ENCODE measurements around the gene COL6A3.

The COL6A3 gene

GRCh38 chr2:237350070-237350469, 63.9 kb downstream of the COL6A3 start:
- no peak for DNase-seq (ENCODE audit: low read depth in 4 of 4, low spot score in 1 of 4)

GRCh38 chr2:237348281-237348865, 65.6 kb downstream of the COL6A3 start:
- DNase-seq (ENCODE audit: low read depth in 4 of 4, low spot score in 1 of 4) = no peak

DNA sequence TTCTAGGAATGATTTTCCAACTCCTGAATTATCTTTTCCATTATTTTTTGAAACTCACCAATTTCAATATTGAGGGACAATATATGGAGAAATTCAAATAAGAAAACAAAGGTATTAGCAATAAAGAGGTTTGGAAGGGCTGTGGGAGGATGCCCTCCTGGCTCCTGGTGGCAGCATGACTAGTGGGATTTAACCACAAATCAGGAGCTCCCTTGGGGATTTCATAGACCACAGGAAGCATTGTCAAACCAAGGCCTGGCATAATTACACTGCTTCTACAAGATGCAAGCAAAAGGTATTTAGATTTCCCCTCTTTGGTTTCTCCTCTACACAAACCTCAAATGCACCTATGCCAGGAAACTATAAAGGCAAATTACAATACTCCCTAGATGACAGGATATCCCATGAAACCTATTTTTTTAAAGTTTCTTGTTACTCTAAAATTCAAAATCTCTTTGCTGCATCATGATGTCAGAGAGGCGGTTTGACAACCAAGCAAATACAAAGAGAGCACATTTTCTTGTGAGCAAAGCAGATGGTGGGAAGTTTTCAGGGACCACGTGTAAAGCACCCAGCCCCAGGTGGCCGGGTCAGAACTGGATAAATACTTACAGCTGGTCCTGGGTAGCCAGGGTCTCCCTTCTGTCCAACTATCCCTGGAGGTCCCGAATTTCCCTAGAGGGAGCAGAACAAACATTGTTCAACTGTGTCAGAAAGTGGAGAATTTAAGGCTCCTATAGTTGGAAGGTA, 67.9 kb downstream of the COL6A3 start:
- no peak for DNase-seq (ENCODE audit: low read depth in 4 of 4, low spot score in 1 of 4)

DNA sequence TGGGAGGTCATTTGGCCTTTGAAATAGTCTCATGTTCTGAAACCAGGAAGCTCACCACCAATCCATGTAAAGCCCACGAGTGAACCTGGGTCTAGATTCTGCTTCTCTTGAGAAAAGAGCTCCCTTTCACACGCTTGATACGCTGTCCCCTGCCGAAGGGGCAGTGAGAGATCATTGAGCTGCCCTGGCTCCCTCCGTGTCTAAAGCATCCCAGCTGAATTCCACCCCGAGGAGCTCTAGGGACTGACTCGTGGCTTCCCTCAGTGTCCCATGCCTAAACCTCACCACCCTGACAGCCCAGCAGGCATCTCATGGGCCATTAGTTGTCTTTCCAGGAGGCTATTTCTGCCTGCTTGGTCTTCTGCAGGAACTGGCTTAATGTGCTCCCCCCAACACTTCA, 68.6 kb downstream of the COL6A3 start:
- DNase-seq (ENCODE audit: low read depth in 4 of 4, low spot score in 1 of 4) = no peak

GRCh38 chr2:237344942-237345341, 69.0 kb downstream of the COL6A3 start:
- no peak for DNase-seq (ENCODE audit: low read depth in 4 of 4, low spot score in 1 of 4)

DNA sequence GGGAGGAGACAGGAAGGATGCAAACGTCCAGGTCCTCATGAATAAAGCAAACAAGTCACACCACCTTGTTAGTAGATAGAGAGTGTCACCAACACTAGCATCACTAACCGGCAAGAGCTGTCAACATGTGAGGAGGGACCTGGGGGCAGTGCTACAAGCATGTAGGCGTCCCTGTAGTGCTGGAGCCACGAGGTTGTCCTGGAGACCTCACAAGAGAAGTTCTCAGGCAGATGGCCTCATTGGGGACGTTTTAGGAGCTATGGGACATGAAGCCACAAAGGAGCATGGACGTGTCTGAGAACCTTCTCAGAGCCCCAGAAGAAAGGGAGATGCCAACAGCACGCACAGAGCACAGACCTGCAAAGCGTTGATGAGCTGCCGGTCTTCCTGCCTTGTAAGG, 70.0 kb downstream of the COL6A3 start:
- no peak for DNase-seq (ENCODE audit: low read depth in 4 of 4, low spot score in 1 of 4)

DNA sequence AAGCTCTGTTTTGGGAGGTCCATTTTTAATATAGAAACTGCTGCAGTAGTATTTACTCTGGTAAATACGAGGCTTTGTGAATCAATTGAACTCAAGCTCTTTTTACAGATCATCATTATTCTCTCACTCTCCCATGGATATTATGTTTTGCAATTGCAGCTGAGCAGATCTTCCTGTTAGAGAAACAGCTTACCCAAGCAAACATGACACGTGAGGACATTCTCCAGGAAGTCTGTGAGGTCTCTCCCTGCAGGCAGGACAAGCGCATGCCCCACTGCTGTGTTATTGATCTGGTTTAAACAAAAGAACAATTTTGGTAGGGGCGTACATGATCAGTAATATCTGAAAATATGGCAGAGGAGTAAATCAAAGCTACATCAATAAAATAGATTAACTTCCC, 72.1 kb downstream of the COL6A3 start:
- DNase-seq (ENCODE audit: low read depth in 4 of 4, low spot score in 1 of 4) = no peak

- no peak for DNase-seq (ENCODE audit: low read depth in 4 of 4, low spot score in 1 of 4)
Observed at GRCh38 chr2:237337586-237337985, 76.4 kb downstream of the COL6A3 start.

DNA sequence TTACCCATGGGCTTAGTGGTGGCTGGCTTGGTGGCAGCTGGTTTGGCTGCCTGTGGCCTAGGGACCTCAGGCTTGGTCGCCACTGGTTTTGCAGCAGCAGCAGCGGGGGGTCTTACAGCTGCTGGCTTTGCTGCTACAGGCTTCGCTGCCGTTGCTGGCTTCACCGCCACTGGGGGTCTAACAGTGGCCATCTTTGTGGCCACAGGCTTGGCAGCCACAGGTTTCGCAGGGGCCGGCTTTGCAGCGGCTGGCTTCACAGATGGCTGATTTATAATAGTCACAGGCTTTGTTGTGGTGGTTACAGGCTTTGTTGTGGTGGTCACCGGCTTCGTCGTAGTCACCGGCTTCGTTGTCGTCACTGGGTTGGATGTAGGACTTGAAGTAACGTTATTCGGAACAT, 77.8 kb downstream of the COL6A3 start:
- no peak for DNase-seq (ENCODE audit: low read depth in 4 of 4, low spot score in 1 of 4)

GRCh38 chr2:237333748-237334147, 80.2 kb downstream of the COL6A3 start:
- no peak for DNase-seq (ENCODE audit: low read depth in 4 of 4, low spot score in 1 of 4)

DNA sequence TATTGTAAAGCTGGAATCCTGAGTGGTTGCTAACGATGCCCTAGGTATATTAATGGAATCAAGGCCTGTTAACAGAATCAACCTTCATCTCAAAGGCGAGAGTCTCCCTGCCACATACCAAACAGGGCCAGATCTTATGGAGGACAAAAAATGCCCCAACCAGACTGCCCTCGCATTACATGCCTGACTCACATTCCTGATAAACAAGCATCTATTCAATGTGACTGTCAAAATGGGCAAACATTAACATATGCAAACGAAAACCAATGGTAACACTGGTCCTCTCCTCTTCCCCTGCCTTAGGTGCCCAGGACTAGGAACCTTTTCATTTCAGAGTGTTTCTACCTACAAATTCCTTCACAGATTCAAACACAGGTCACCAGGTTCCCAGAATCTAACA, 83.4 kb downstream of the COL6A3 start:
- no peak for DNase-seq (ENCODE audit: low read depth in 4 of 4, low spot score in 1 of 4)

- DNase-seq (ENCODE audit: low read depth in 4 of 4, low spot score in 1 of 4) = no peak
Observed at GRCh38 chr2:237327175-237327950, 86.6 kb downstream of the COL6A3 start.

GRCh38 chr2:237326266-237327171, 87.4 kb downstream of the COL6A3 start:
- no peak for DNase-seq (ENCODE audit: low read depth in 4 of 4, low spot score in 1 of 4)

DNA sequence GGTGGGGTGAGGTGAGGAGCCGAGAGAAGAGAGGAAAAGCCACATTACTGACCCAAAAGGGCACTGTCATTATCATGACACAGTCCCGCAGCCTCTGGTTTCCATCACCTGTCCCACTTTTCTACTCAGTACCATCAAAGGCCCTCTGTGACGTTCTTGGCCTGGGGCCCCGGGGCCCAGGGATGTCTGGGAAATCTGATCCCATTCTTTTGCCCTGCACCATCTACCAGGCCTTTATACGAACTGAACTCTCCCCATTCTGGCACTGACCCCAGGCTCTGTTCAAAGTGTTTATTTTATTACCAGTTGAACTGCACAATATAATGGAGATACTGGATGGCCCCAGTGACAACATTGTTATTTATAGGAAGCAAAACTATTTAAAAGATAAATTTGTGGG, 89.1 kb downstream of the COL6A3 start:
- no peak for DNase-seq (ENCODE audit: low read depth in 4 of 4, low spot score in 1 of 4)

- no peak for DNase-seq (ENCODE audit: low read depth in 4 of 4, low spot score in 1 of 4)
Observed at GRCh38 chr2:237324405-237324831, 89.5 kb downstream of the COL6A3 start.

- no peak for DNase-seq (ENCODE audit: low read depth in 4 of 4, low spot score in 1 of 4)
Observed at GRCh38 chr2:237323656-237324055, 90.3 kb downstream of the COL6A3 start.

DNA sequence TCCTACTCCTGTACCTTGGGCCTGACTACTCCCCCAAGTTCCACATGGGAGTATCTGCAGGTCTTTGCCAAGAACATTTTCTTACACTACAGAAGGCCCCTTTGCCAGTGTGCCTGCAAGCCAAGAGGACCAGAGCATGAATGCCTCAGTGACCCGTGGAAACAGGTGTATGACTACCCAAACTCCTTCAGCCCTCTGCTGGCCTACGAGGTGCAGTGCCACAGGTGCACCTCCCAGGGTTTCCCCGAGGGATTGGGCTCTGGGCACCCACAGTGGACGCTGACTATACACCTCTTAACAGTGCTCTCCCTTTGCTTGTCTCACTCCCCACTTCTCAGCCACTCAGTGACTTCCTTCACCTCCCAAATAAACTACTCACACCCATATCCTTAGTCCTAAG, 91.4 kb downstream of the COL6A3 start:
- DNase-seq (ENCODE audit: low read depth in 4 of 4, low spot score in 1 of 4) = peak in 1 of 4 experiments; percentile 2

GRCh38 chr2:237321746-237322145, 92.2 kb downstream of the COL6A3 start:
- DNase-seq (ENCODE audit: low read depth in 4 of 4, low spot score in 1 of 4) = no peak

GRCh38 chr2:237320801-237321560, 93.0 kb downstream of the COL6A3 start:
- DNase-seq (ENCODE audit: low read depth in 4 of 4, low spot score in 1 of 4) = no peak

DNA sequence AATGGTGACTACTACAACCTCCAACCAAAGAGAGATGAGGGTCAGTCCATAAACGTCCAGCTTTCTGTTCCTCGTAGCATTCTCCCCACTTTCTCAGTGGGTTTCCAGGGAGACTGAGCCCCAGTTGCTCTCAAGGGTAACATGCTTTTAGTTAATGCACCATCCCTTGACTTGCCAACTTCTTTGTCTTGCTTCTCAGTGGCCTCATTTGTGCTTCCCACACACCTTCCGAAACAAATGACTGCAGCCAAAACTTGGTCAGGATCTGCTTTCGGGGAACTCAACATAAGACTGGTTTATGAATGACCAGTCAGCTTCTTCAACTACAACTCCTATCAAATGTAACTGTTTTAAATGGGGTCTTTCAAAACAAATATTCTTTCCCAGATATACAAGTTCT, 94.1 kb downstream of the COL6A3 start:
- DNase-seq (ENCODE audit: low read depth in 4 of 4, low spot score in 1 of 4) = no peak

Data from stimulated activated CD4-positive, alpha-beta T cell treated with anti-CD3 and anti-CD28 coated beads, Interleukin-1b, Interleukin-23, amount 100 ng/mL, for 24 hours (primary cell).